Measurements from ENCODE around the gene STARD3NL.

- no peak for TF ChIP-seq CTCF (IDR thresholded peaks at IDR 0.05)
- TF ChIP-seq POLR2A (IDR thresholded peaks at IDR 0.05), result no peak
These were observed 98.2 kb downstream of the STARD3NL start for GRCh38 chr7:38276096-38276877.
